ENCODE data around the gene RAMP3. TPM values are rescaled to one million over a fixed set of nuclear protein-coding genes. Genes with fewer than 3 reads are reported as not detected.

The RAMP3 gene
- total RNA-seq, 1 experiment from 2014 or later, result not detected

GRCh38 chr7:45187089-45187945 lies 29.7 kb downstream of the RAMP3 start:
- intact Hi-C loops (cut with micrococcal nuclease; ENCODE audit: unreplicated experiment), result no loop called here
- Histone ChIP-seq H3K9me3 (ENCODE audit: low read depth, low read length, poor library complexity, severe bottlenecking) (no peaks in the 10 kb centered on the region), H3K4me3 (ENCODE audit: low read depth, low read length, poor library complexity, severe bottlenecking) (no peak overlapping the region), H3K27me3 (replicated peaks; ENCODE audit: insufficient read depth, low read depth, low read length, poor library complexity) (peaks cover 7% of the 10 kb centered on the region), H3K27ac (ENCODE audit: low read depth, low read length, poor library complexity, severe bottlenecking) (no peak overlapping the region), H3K36me3 (ENCODE audit: insufficient read depth, low read length, poor library complexity, severe bottlenecking) (no peaks in the 10 kb centered on the region), H3K4me1 (ENCODE audit: insufficient read depth, low read length, poor library complexity, severe bottlenecking) (no peaks in the 10 kb centered on the region)
- TF ChIP-seq EZH2 (IDR thresholded peaks at IDR 0.05; ENCODE audit: borderline replicate concordance, low read depth, low read length, poor library complexity, severe bottlenecking), result no peak
- TF ChIP-seq CTCF (conservative IDR thresholded peaks at IDR 0.05; ENCODE audit: low read depth, low read length), result no peak
- ChIA-PET CTCF (interaction anchor here (0.5 kb wide), 1 partner anchor 16 kb away, joined by 3 read pairs; no protein-coding TSS in a partner anchor), POLR2A (ENCODE audit: low non-redundant PET) (no interaction called here)
- no TSS peak for BruUV-seq (replicated peaks)
- DNase-seq (ENCODE audit: low spot score), result no peak

DNA sequence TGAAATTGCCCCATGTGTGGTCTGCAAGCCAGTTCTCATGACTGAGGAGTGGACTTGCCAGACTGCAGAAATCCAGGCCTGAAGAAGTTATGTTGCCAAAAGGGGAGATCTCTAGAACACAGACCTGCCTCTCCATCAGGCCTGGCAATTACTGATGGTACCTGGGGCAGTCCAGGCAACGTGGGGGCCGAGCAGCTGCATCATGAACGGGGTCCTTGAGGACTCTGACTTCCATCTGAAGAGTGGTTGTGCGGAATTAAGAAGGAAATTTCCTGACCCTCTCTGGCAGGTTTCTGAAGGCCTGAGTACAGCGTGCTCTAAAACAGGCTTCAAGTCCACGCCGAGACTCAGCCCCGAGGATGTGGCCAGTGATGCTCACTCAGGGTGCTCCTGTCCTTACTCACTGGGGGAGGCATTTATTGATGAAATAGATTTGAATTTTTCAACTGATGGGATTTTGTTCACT lies 30.4 kb downstream of the RAMP3 start:
- POLR2A ChIA-PET (ENCODE audit: low non-redundant PET), result no interaction called here
- Histone ChIP-seq H3K4me3 (ENCODE audit: low read depth, low read length, poor library complexity, severe bottlenecking) (no peak overlapping the region), H3K27ac (ENCODE audit: low read depth, low read length, poor library complexity, severe bottlenecking) (no peak overlapping the region), H3K4me1 (ENCODE audit: insufficient read depth, low read length, poor library complexity, severe bottlenecking) (no peaks in the 10 kb centered on the region), H3K9me3 (ENCODE audit: low read depth, low read length, poor library complexity, severe bottlenecking) (no peaks in the 10 kb centered on the region), H3K27me3 (replicated peaks; ENCODE audit: insufficient read depth, low read depth, low read length, poor library complexity) (peaks cover 9% of the 10 kb centered on the region), H3K36me3 (ENCODE audit: insufficient read depth, low read length, poor library complexity, severe bottlenecking) (no peaks in the 10 kb centered on the region)
- intact Hi-C loops (cut with micrococcal nuclease; ENCODE audit: unreplicated experiment), result no loop called here
- CTCF ChIA-PET, result no interaction called here
- no peak for DNase-seq (ENCODE audit: low spot score)
- no TSS peak for BruUV-seq (replicated peaks)
- no peak for TF ChIP-seq CTCF (conservative IDR thresholded peaks at IDR 0.05; ENCODE audit: low read depth, low read length)
- no peak for TF ChIP-seq EZH2 (IDR thresholded peaks at IDR 0.05; ENCODE audit: borderline replicate concordance, low read depth, low read length, poor library complexity, severe bottlenecking)

- Histone ChIP-seq H3K36me3 (ENCODE audit: insufficient read depth, low read length, poor library complexity, severe bottlenecking) (no peaks in the 10 kb centered on the region), H3K27me3 (replicated peaks; ENCODE audit: insufficient read depth, low read depth, low read length, poor library complexity) (peaks cover 13% of the 10 kb centered on the region), H3K27ac (ENCODE audit: low read depth, low read length, poor library complexity, severe bottlenecking) (no peak overlapping the region), H3K4me3 (ENCODE audit: low read depth, low read length, poor library complexity, severe bottlenecking) (no peak overlapping the region), H3K4me1 (ENCODE audit: insufficient read depth, low read length, poor library complexity, severe bottlenecking) (no peaks in the 10 kb centered on the region), H3K9me3 (ENCODE audit: low read depth, low read length, poor library complexity, severe bottlenecking) (no peaks in the 10 kb centered on the region)
- BruUV-seq (replicated peaks), result no TSS peak
- TF ChIP-seq CTCF (conservative IDR thresholded peaks at IDR 0.05; ENCODE audit: low read depth, low read length) (no peak), EZH2 (IDR thresholded peaks at IDR 0.05; ENCODE audit: borderline replicate concordance, low read depth, low read length, poor library complexity, severe bottlenecking) (no peak)
- ChIA-PET CTCF (no interaction called here), POLR2A (ENCODE audit: low non-redundant PET) (no interaction called here)
- intact Hi-C loops (cut with micrococcal nuclease; ENCODE audit: unreplicated experiment), result no loop called here
- no peak for DNase-seq (ENCODE audit: low spot score)
These were observed 31.1 kb downstream of the RAMP3 start for GRCh38 chr7:45188736-45189135.
